Stimulated activated CD4-positive, alpha-beta T cell treated with anti-CD3 and anti-CD28 coated beads, Interleukin-2, amount 100 ng/mL, for 24 hours (primary cell): ENCODE data around the gene ZNF335.
"Not testable (repeated sequence)": the region's sequence is repeated elsewhere in the genome, so short reads cannot be mapped to it uniquely, and the experiment has no call there.

Source experiments
- DNase-seq, 2 donors: peaks; one replicate each; pipeline ENCODE4 v3.0.0-alpha.2; 2020

ZNF335 gene

GRCh38 chr20:46002008-46002407, 30.0 kb upstream of the ZNF335 start:
- no peak for DNase-seq

DNA sequence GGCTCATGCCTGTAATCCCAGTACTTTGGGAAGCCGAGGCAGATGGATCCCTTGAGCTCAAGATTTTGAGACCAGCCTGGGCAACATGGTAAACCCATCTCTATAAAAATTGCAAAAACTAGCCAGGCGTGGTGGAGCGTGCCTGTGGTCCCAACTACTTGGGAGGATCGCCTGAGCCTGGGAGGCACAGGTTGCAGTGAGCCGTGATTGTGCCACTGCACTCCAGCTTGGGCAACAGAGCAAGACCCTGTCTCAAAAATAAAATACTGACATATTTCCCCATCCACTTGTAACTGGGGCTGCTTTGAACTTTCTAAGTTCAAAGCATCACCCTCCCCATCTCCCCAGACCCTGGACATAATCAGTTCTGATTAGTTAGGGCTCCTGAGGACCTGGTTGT, 29.5 kb upstream of the ZNF335 start:
- DNase-seq, result no peak

DNA sequence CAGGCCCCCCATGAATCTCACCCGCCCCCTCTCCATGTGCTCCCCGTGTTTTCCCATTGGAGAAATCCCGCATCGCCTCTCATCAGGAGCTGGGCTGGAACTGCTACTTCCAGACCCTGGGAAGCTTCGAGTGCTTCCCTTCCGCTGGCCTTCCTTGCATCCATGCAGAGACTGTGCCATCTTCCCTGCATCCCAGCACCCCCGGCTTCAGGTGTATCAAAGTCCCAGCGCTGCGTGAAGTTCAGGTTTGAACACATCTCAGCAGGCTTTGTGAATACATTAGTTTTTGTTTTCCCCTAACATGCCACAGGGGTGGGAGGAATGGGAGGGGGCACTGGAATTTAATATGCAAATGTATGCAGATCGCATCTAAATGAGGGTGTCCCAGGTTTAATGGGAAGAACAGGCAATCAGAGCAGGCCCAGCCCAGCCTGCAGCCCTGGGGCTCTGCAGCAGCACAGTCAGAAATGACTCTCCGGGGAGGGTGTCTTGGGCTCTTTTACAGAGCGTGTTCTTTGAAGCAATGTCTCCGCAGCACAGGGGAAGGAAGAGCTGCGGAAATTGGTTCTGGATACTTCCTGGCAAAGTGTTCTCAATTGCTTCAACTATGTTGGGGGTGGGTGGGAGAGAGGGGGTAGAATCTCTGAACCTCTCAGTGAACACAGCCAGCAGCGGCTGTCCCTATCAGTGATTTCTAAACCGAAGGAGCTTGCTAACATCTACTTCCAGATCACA, 28.4 kb upstream of the ZNF335 start:
- DNase-seq, result no peak

DNA sequence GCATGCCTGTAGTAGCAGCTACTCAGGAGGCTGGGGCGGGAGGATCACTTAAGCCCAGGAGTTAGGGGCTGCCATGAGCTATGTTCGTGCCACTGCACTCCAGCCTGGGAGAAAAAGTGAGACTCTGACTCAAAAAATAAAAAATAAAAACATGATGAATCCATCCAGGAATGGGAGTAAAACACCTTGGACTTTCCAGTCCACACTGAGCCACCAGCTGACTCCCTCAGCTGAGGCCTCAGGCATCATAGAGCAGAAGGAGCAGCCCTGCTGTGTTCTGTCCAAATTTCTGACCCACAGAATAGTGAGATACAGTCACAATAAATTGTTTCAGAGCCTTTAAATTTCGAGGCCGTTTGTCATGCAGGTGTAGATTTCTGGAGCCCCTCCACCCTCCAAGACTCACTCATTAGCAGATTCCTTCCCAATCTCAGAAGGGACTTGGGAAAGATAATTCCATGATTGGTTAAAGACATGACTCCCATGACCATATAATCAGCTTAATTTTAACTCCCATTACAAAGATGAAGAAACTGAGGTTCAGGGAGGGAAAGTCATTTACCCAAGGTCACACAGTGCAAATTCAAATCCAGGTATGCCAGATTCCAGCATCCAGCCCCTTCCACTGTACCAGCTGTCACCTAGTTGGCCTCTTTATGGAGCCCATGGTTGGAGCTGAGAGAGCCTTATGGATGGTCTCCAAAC, 27.7 kb upstream of the ZNF335 start:
- no peak for DNase-seq

DNA sequence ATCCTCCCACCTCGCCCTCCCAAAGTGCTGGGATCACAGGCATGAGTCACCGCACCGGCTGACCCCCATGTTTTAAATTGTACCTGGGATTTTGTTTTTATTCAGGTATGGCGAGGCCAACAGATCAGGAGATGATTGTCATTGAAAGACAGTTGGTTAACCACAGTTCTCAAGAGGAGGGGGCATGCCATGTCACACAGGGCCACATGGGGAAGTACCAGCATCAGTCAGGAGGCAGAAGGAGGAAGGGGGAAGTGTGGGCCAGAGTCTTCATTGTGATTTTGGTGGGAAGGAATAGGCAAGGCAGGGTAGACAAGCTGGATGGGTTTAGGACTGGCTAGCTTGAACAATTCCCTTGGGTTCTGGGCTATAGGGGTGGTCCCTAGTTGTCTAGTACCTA, 26.8 kb upstream of the ZNF335 start:
- DNase-seq, result no peak

DNA sequence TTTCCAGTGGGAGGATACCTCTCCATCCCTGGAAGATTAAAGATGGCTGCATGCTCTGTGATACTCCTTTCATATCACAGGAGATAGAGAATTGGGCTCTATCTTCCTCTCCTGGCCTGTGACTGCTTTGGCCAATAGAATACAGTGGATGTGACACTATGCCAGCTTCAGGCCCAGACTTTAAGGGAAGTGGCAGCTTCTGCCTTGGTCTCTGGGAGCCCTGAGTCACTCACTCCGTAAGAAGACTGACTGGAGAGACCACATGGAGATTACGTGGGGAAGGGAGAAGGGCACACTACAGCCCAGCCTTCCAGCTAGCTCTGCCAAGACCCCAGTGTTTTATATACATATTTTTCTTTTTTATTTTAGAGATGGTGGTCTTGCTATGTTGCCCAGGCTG, 26.3 kb upstream of the ZNF335 start:
- no peak for DNase-seq

DNA sequence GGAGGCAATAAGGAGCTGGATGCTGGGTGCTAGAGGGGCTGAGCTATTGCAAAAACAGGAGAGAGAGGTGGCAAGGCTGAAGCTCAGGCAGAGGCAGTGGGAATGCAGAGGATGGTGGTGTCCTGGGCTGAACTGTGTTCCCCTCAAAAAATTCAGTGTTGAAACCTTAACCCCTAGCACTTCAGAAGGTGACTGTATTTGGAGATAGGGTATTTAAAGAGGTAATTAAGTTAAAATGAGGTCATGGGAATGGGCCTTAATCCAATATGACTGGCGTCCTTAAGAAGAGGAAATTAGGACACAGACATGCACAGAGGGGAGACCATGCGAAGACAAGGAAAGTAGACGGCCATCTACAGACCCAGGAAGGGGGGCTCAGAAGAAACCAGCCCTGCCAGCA, 25.2 kb upstream of the ZNF335 start:
- DNase-seq, result no peak

DNA sequence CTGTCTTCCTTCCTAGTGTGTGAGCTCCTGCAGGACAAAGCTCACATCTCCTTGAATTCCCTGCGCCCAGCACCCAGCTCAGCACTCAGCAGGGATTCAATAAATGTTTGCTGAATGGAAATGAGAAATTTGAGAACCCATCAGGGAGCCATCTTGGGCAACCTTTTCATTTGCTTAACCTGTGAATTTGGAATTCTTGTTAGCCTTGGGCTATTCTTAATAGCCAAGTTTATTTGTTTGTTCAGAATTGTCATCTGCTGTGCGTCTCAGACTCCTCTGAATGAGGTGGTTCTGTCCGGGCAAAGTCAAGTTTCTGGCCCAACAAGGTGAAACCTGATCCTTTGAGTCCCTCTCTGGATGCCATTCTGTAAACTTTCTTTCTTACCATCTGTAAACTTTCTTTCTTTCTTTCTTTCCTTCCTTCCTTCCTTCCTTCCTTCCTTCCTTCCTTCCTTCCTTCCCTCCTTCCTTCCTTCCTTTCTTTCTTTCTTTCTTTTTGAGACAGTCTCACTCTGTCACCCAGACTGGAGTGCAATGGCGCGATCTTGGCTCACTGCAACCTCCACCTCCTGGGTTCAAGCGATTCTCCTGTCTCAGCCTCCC, 23.6 kb upstream of the ZNF335 start:
- DNase-seq, result not testable (repeated sequence)

DNA sequence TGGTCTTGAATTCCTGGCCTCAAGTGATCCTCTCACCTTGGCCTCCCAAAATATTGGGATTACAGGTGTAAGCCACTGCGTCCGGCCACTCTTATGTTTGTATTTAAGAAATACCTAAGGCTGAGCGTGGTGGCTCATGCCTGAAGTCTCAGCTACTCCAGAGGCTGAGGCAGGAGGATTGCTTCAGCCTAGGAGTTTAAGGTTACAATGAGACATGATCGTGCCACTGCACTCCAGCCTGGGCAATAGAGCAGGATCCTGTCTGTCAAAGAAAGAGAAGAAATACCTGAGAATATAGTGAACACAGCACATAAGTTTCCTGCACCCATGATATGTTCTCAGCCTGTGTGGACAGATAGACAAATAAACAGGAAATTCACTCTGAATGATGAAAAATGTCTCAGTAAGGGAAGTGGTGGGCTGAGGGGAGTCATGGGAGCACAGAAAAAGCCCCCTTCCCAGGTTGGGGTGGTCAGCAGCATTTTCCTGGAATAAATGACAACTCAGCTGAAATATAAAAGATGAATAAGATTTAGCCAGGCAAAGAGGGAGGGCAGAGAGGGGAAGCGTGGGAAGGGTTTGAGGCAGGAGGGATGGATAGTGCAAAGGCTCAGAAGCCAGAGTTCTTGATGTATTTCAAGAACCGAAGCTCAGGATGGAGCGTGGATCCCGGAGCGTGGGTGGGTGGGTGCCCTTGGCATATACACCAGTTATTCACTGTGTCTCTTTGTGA, 22.9 kb upstream of the ZNF335 start:
- no peak for DNase-seq

DNA sequence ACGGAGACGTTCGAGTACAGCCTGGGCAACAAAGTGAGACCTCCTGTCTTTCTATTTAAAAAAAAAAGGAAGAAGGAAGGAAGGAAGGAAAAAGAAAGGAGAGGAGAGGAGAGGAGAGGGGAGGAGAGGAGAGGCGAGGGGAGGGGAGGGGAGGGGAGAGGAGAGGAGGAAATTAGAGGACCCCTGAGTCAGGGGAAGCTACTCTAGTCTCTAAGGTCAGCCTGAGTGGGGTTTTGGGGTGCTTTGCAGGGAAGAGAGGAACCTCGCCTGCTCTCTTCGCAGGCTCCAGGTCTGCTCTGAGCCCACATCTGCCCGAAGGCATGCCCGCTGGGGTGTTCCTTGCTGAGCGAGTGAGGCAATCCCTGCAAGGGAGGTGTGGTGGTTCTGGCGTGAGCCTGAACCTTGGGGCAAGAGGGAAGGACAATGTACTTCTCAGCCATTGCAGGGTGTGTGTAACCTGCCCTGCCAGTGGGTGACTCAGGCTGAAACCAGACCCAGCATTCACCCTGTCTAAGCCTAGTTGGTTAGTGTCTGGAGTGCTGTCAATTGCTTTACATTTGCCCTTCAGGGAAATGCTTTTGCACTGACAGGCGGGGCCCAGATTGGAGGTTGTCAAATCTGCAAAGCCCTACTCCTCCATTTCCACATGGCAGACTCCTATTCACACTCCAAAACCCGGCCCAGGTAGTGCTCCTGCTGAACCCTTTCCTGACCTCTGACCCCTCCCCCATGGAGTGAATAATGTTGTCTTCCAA, 21.4 kb upstream of the ZNF335 start:
- DNase-seq, result no peak

DNA sequence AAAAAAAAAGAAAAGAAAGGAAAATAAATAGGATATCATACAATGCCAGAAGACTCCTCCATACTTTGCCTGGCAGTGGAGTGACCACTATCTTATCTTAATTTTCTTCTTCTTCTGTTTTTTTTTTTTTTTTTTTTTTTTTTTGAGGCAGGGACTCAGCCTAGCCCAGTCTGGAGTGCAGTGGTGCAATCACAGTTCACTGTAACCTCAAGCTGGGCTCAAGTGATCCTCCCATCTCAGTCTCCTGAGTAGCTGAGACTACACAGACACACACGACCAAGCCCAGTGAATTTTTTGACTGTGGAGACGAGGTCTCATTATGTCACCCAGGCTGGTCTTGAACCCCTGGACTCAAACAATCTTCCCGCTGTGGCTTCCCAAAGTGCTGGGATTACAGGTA, 19.6 kb upstream of the ZNF335 start:
- no peak for DNase-seq

GRCh38 chr20:45988830-45989229, 16.8 kb upstream of the ZNF335 start:
- DNase-seq, result not testable (repeated sequence)

GRCh38 chr20:45987108-45987780, 15.2 kb upstream of the ZNF335 start:
- peak; percentile 83 to 86 for DNase-seq

- no peak for DNase-seq
Observed at GRCh38 chr20:45985573-45985972, 13.6 kb upstream of the ZNF335 start.

DNA sequence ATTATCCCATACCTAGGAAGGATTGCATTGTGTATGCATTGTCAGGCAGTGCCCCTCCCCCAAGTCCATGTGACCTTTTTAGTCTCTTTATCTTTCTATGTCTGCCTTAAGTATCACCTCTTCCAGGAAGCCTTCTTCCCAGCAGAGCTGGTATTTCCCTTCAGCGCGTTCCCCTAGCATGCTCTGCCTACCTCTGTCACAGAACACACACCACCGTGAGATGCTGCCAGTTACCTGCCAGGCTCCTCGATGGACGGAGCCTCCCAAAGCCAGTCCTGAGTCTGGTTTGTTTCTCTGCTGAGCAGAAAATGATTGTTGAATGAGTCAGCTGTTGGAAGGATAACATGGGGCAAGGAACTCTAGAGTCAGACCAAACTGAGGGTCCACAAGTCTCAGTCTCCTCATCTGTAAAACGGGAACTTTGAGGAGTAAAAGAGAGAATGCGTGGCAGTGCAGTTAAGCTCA, 11.3 kb upstream of the ZNF335 start:
- DNase-seq, result no peak

DNA sequence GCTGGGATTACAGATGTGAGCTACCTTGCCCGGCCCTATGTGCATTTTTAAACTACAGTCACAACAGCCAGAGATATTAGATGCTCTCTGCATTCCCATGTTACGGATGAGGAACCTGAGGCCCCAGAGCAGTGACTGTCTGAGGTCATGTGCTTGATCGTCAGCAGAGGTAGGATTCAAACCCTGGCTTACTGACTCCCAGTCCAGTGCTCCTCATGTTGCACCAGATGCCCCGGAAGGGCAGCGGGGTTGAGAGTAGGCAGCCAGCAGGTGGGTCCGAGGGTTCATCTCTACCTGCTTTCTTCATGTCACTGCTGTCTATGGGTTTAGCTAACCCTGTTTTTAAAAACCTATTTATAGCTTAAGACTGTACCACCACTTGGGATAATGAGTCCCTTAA, 9.3 kb upstream of the ZNF335 start:
- no peak for DNase-seq

GRCh38 chr20:45976086-45976485, 4.1 kb upstream of the ZNF335 start:
- no peak for DNase-seq

DNA sequence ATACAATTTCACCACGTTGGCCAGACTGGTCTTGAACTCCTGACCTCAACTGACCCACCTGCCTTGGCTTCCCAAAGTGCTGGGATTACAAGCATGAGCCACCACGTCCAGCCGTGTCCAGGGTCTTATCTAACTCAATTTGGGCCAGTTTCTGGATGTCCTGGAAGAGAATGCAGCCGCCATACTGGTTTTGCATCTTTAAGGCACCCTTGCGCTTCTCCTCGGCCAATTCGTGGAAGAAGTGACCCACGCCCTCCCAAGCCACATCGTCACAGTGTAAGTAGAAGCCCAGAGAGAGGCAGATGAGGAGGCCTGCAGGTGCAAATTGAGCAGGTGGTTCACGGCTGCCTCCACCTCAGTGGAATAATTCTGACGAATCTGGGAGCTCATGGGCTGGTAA, 3.7 kb upstream of the ZNF335 start:
- DNase-seq, result no peak

DNA sequence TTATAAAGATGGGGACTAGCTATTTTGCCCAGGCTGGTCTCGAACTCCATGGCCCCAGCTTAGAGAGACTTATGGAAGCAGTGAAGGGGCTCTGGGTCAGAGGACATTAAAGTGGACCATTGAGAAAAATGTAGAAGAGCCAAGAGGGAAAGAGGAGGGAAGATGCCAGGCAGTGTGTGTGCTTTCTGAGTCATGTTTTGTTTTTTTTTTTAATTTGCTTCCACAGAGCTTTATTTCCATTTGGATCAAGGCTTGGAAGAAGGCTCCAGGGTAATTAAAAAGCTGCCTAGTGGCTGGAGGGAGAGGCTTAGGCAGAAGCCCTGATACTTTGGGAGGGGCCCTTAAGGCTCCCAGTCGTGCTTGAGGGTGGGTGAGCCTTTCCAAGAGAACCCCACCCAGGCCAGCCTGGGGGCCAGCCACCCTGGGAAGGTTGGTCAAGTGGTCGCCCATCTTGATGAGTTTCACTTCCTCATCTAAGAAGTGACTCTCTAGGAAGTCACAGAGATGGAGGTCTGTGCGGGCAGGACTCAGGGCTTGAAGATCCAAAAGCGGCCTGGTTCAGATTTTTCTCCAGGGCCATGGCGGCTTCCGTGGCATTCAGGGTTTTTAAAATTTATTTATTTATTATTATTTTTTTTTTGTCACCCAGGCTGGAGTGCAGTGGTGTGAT, 3.0 kb upstream of the ZNF335 start:
- DNase-seq, result no peak

DNA sequence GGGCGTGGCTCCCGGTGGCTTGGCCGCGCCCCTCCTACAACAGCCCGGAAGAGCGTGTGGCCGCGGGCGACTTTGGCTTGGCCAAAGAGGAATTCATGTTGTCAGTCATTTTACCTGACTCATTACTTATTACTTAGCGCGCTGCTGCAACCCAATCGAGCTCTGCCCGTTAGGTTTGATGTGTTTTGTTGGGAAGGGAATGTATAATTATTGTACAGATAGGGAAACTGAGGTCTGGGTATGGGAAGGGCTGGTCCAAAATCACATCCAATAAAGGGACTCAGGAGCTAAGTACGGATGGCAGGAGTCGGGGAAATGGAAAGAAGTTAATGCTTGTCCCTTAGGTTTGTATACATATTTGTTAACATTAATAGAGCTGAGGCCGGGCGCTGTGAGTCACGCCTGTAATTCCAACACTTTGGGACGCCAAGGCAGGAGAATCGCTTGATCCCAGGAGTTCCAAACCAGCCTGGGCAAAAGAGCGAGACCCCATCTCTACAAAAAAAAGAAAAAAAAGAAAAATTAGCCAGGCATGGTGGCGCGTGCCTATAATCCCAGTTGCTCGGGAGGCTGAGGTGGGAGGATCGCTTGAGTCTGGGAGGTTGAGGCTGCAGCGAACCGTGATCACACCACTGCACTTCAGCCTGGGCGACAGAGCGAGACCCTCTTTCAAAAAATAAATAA, 639 bp upstream of the ZNF335 start:
- DNase-seq, result no peak

GRCh38 chr20:45971425-45971674, 653 bp downstream of the ZNF335 start:
- no peak for DNase-seq
